Measurements from ENCODE around the gene SSB. TPM values are rescaled to one million over a fixed set of nuclear protein-coding genes. Genes with fewer than 3 reads are reported as not detected.

Gene SSB
- total and polyA plus RNA-seq, 2 of the 4 experiments (the other 2 are of a cell fraction) = 41.2 to 75.5 TPM

GRCh38 chr2:169755083-169755870, 43.4 kb upstream of the SSB start:
- dilution Hi-C loops (cut with HindIII; ENCODE audit: low sequenced_read_pairs, unreplicated experiment) (no loop called here), in situ Hi-C loops (cut with MboI; ENCODE audit: low sequenced_read_pairs) (no loop called here), intact Hi-C loops (cut with micrococcal nuclease) (no loop called here)
- Histone ChIP-seq H2BK15ac (ENCODE audit: low read depth, low read length) (no peak overlapping the region), H3K27ac (ENCODE audit: insufficient read depth, low read length) (no peak overlapping the region), H4K20me1 (ENCODE audit: insufficient read depth, low read length) (no peaks in the 10 kb centered on the region), H3K27me3 (ENCODE audit: control insufficient read depth, insufficient read depth, low read length) (no peaks in the 10 kb centered on the region), H3K36me3 (ENCODE audit: control insufficient read depth, insufficient read depth, low read length) (no peaks in the 10 kb centered on the region), H2BK20ac (ENCODE audit: low read depth, low read length) (no peak overlapping the region), H3K9ac (ENCODE audit: low read depth, low read length) (no peak overlapping the region), H4K5ac (ENCODE audit: low read depth, low read length) (no peak overlapping the region), H2AFZ (replicated peaks; ENCODE audit: low read length, poor library complexity) (no peak overlapping the region), H3K18ac (ENCODE audit: low read depth, low read length) (no peak overlapping the region), H3K4me3 (ENCODE audit: insufficient read depth, low read depth, low read length) (no peak overlapping the region), H3K4me2 (ENCODE audit: low read depth, low read length) (no peak overlapping the region), H4K8ac (ENCODE audit: low read depth in 2 of 2, low read length in 2 of 2) (no peak overlapping the region), H3K79me1 (ENCODE audit: low read depth in 1 of 2, low read length in 2 of 2) (no peaks in the 10 kb centered on the region), H3K14ac (replicated peaks; ENCODE audit: low read depth, low read length) (no peak overlapping the region), H3K4me1 (ENCODE audit: control insufficient read depth, insufficient read depth, low read length) (no peaks in the 10 kb centered on the region), H2AK5ac (ENCODE audit: low read depth, low read length) (no peak overlapping the region), H2BK5ac (ENCODE audit: low read depth, low read length, poor library complexity, severe bottlenecking) (no peak overlapping the region), H3K23ac (ENCODE audit: low read depth, low read length) (no peak overlapping the region), H2AK9ac (replicated peaks; ENCODE audit: low read depth, low read length, poor library complexity) (no peak overlapping the region), H4K91ac (ENCODE audit: insufficient read depth, low read depth, low read length) (no peak overlapping the region), H3K9me1 (ENCODE audit: insufficient read depth, low read length) (peaks cover 2% of the 10 kb centered on the region), H3K56ac (ENCODE audit: extremely low read depth, insufficient read depth, low read length) (no peak overlapping the region), H3K9me3 (ENCODE audit: control insufficient read depth, insufficient read depth, low read length) (no peaks in the 10 kb centered on the region), H3K4ac (ENCODE audit: low read depth, low read length) (no peak overlapping the region), H2BK120ac (ENCODE audit: low read depth, low read length) (no peak overlapping the region)
- DNase-seq = no peak
- CTCF ChIA-PET = no interaction called here
- ATAC-seq (ENCODE audit: low read depth) = no peak
- BruUV-seq (replicated peaks) = no TSS peak
- no peak for TF ChIP-seq USF2 (IDR thresholded peaks at IDR 0.05; ENCODE audit: low read depth, low read length)
- no peak for TF ChIP-seq NFE2L2 (IDR thresholded peaks at IDR 0.05; ENCODE audit: low read depth, low read length)
- TF ChIP-seq RFX5 (IDR thresholded peaks at IDR 0.05; ENCODE audit: low read depth, low read length) = no peak
- TF ChIP-seq FOS (IDR thresholded peaks at IDR 0.05; ENCODE audit: low read depth, low read length) = no peak
- no peak for TF ChIP-seq CTCF (conservative IDR thresholded peaks at IDR 0.05; ENCODE audit: low read depth, low read length)
- no peak for TF ChIP-seq SMC3 (IDR thresholded peaks at IDR 0.05; ENCODE audit: low read depth, low read length)
- TF ChIP-seq MAFK (IDR thresholded peaks at IDR 0.05; ENCODE audit: low read depth, low read length) = no peak
- TF ChIP-seq MXI1 (IDR thresholded peaks at IDR 0.05; ENCODE audit: borderline replicate concordance, low read depth, low read length) = no peak
- TF ChIP-seq CEBPB (IDR thresholded peaks at IDR 0.05; ENCODE audit: low read depth, low read length) = no peak
- TF ChIP-seq RAD21 (IDR thresholded peaks at IDR 0.05; ENCODE audit: low read length) = no peak
- TF ChIP-seq POLR2A (IDR thresholded peaks at IDR 0.05; ENCODE audit: low read depth, low read length) = no peak
- TF ChIP-seq BHLHE40 (IDR thresholded peaks at IDR 0.05; ENCODE audit: low read depth, low read length) = no peak
- no peak for TF ChIP-seq MAZ (IDR thresholded peaks at IDR 0.05; ENCODE audit: borderline replicate concordance, low read depth, low read length)
- no peak for TF ChIP-seq RCOR1 (IDR thresholded peaks at IDR 0.05; ENCODE audit: insufficient replicate concordance, low read length)
- no peak for TF ChIP-seq CHD1 (IDR thresholded peaks at IDR 0.05; ENCODE audit: low read depth, low read length)
- TF ChIP-seq ELK1 (IDR thresholded peaks at IDR 0.05; ENCODE audit: borderline replicate concordance, low read depth, low read length) = no peak
- POLR2A ChIA-PET (ENCODE audit: unreplicated experiment) = no interaction called here
- WGBS, 2 experiments (ENCODE audit: extremely low coverage in 2 of 2, insufficient read length in 1 of 2) = 93% methylated on average over 3 of the region's 6 CpGs; no CpG with 5 or more reads in 1 of the 2 experiments

Data from IMR-90 (cell line).